Activated T-cell treated with anti-CD3 and anti-CD28 coated beads, Interleukin-2, amount 50 U/mL, for 1 hour (primary cell): ENCODE results near the gene MAPK8.
"Not testable (repeated sequence)": the region's sequence is repeated elsewhere in the genome, so short reads cannot be mapped to it uniquely, and the experiment has no call there.

Source experiments
- DNase-seq: peaks from one replicate; pipeline ENCODE4 v3.0.0-alpha.2; 2020

The MAPK8 gene

DNA sequence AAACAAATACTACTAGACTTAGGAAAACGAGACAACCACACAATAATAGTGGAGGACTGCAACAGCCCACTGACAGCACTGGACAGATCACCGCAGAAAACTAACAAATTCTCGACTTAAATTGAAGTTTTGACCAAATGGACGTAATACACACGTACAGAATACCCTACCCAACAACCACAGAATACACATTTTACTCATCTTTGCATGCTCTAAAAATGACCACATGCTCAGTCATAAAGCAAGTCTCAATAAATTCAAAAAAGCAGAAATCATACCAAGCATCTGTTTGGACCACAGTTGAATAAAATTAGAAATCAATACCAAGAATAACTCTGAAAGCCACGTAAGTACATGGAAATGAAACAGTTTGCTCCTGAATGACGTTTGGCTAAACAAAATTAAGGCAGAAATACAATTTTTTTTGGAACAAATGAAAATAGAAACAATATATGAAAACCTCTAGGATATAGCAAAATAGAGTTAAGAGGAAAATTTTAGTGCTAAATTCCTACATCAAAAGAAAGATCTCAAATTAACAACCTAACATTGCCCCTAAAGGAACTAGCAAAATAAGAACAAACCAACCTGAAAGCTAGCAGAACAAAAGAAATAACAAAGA, 30.6 kb downstream of the MAPK8 start:
- no peak for DNase-seq

- DNase-seq, result no peak
These were observed 34.3 kb downstream of the MAPK8 start for GRCh38 chr10:48340734-48341133.

DNA sequence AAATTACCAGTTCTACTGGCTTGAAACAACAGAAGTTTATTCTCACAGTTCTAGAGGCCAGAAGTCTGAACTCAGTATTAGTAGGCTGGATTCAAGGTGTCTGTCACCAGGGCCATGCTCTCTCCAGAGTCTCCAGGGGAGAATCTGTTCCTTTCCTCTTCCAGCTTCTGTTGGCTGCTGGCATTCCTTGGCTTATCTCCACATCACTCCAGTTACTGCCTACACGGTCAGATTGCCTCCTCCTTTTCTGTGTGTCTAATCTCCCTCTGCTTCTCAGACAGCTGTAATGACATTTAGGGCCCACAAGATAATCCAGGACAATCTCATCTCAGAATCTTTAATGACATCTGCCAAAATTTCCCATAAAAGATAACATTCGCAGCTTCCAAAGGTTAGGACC, 36.6 kb downstream of the MAPK8 start:
- DNase-seq, result no peak

- DNase-seq, result no peak
These were observed 37.6 kb downstream of the MAPK8 start for GRCh38 chr10:48343921-48344598.

DNA sequence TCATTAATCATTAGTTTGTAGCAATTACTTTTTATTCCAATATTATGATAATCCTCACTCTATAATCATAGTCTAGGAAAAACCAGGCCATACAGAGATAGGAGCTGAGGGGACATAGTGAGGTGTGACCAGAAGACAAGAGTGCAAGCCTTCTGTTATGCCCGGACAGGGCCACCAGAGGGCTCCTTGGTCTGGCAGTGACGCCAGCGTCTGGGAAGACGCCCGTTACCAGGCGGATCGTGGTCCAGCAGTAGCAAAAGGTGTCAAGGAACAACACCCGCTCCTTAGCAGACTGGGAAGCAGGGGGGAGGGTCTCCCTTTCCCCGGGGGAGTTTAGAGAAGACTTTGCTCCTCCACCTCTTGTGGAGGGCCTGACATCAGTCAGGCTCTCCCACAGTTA, 39.8 kb downstream of the MAPK8 start:
- DNase-seq, result not testable (repeated sequence)

- not testable (repeated sequence) for DNase-seq
These were observed 41.1 kb downstream of the MAPK8 start for GRCh38 chr10:48347539-48347938.

GRCh38 chr10:48347943-48348342, 41.5 kb downstream of the MAPK8 start:
- DNase-seq, result not testable (repeated sequence)

- DNase-seq, result no peak
These were observed 46.8 kb downstream of the MAPK8 start for GRCh38 chr10:48353246-48353645.

DNA sequence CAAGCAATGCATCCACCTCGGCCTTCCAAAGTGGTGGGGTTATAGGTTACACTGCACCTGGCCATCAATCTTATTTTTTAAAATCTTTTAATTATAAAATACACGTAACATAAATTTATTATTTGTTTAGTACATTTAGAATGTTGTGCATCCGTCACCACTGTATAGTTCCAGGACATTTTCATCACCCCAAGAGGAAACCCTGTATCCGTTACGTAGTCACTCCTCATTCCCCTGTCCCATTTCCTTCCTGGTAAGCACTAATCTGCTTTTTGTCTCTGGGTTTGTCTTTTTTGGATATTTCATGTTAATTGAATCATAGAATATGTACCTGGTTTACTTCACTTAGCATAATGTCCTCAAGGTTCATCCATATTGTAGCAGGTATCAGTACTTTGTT, 51.2 kb downstream of the MAPK8 start:
- DNase-seq, result no peak

DNA sequence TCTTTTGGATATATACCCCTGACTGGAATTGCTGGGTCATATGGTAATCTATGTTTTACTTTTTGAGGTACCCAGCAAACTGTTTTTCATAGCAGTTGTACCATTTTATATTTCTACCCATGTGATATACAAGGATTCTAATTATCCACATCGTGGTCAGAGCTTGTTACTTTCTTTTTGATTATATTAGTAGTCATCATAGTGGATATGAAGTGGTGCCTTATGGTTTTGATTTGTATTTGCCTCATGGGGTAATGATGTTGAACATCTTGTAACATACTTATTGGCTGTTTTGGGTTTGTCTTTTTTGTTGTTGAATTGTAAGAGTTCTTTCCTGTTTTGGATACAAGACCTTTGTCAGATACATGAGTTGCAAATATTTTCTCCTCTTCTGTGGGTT, 51.7 kb downstream of the MAPK8 start:
- no peak for DNase-seq

GRCh38 chr10:48358838-48359237, 52.4 kb downstream of the MAPK8 start:
- no peak for DNase-seq

- no peak for DNase-seq
These were observed 54.7 kb downstream of the MAPK8 start for GRCh38 chr10:48361176-48361575.

DNA sequence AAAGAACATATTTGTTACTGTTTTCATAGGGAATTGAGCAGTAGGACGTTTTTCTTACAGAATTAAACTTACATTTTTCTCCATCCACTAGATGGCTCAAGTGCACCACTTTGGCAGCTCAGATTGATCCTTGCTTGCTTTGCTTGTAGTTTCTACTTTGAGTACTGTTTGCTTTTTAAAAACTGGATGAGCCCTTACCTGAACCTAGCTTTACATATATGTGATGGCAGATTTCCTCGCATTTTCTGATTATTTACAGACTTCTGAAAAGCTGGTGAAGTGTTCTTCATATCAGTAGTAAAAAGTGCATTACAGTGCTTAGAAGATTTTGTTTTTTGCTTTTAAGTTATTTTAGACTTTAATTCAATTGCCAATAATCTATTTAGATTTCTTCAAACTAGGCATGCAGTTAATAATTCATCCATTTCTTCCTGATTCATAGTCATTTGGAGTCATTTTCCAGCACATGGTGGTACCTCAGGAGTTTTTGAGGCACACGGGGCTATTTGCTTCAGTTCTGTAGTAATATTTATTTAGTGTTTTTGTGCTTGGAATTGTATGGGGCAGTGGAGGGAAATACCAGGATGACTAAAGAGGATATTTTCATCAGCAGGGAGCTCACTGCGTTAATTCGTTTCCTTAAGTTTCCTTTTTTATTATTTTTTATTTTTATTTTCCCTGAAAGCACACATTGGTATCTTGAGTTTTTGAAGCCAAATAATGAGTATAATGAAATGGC, 57.3 kb downstream of the MAPK8 start:
- DNase-seq, result no peak

- no peak for DNase-seq
These were observed 58.4 kb downstream of the MAPK8 start for GRCh38 chr10:48364659-48365405.

DNA sequence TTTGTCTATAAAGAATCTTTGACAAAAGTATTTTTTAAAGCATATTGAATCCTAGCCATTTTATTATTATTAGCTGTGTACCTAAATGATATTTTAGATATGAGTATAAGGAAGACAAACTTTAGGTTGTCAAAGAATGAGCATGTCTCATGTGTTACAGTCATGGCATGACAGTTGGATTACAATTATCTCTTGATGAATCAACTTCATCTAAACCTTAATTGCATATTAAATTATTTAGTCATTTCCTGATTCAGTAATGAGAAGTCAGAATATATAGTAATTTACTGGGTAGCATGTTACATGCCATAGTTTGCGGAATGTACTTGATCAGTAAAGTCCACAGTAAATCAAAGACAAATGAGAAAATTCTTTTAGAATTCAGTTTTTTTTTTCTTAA, 59.2 kb downstream of the MAPK8 start:
- no peak for DNase-seq

- DNase-seq, result no peak
These were observed 59.8 kb downstream of the MAPK8 start for GRCh38 chr10:48366261-48366660.

DNA sequence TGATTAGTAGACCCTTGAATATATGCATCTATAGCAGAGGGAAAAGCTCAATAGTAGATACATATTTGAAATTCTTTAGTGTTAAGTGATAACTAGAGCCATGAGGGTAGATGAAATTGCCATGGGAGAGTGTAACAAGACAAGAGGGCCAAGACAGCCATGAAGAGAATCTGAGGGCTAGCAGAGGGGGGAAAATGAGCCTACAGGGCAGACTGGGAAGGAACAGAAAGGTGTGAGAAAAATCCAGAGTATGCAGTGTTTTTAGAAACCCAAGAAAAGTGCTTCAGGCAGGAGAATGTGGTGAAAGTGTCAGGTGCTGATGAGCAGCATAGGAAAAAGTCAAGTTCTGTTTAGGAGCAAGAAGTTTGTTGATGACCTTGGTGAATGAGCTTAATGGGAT, 63.0 kb downstream of the MAPK8 start:
- DNase-seq, result no peak

- DNase-seq, result no peak
These were observed 71.5 kb downstream of the MAPK8 start for GRCh38 chr10:48377751-48378530.

DNA sequence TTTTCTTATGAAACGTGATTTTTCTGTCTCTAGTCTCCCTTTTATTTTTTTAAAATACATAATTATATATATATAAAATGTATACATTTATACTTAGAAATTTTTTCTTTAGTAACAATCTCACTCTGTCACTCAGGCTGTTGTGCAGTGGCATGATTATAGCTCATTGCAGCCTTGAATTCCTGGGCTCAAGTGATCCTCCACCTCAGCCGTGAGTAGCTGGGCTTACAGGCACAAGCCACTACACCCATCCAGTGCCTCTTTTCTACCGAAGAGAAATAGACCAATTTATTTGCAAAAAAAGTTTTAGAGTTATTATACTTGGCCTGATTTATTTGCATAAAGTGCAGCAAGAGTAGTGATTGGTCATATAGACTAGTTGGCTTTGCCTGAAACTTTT, 72.2 kb downstream of the MAPK8 start:
- DNase-seq, result no peak

GRCh38 chr10:48381971-48382370, 75.5 kb downstream of the MAPK8 start:
- no peak for DNase-seq

DNA sequence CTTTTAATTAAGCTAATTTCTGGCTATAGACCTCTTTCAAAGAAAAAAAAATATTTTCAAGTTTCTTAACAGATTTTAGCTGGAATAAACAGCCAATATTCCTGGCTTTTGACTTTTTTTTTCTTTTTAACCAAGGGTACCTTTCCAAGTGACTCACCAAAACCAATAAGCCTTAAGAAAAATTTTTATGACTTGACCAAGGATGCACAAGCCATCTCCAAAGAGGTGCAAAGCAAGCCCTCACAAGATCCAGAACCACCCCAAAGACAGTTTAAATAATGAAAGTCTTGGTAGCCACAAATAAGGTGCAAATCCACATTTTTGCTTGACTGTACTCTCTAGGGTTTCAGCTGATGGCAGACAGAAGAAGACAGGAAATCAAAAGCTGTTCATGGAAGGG, 76.5 kb downstream of the MAPK8 start:
- no peak for DNase-seq

GRCh38 chr10:48383393-48383792, 76.9 kb downstream of the MAPK8 start:
- DNase-seq, result no peak

GRCh38 chr10:48384699-48384982, 78.2 kb downstream of the MAPK8 start:
- DNase-seq, result no peak
